Type B pancreatic cell (in vitro differentiated cells): ENCODE data around the gene RAPGEF5. TPM values are rescaled to one million over a fixed set of nuclear protein-coding genes. Genes with fewer than 3 reads are reported as not detected.

Source experiments
- DNase-seq: peaks from one replicate; pipeline ENCODE4 v3.0.0; 2021; ENCODE audit warnings: mixed read lengths; ENCODE audit not compliant: unreplicated experiment; ENCODE audit errors: extremely low spot score
- H3K27ac Mint-ChIP-seq: 2 replicates; pipeline ENCODE4 v1.8.0; 2021; ENCODE audit warnings: mild to moderate bottlenecking, mixed read lengths
- H3K27me3 Mint-ChIP-seq: 2 replicates; pipeline ENCODE4 v1.8.0; 2021; ENCODE audit warnings: mixed read lengths
- H3K36me3 Mint-ChIP-seq: 2 replicates; pipeline ENCODE4 v1.8.0; 2021; ENCODE audit warnings: mixed read lengths
- H3K4me1 Mint-ChIP-seq: one replicate; pipeline ENCODE4 v1.8.0; 2021; ENCODE audit warnings: mixed read lengths; ENCODE audit not compliant: unreplicated experiment
- H3K4me3 Mint-ChIP-seq: 2 replicates; pipeline ENCODE4 v1.8.0; 2021; ENCODE audit warnings: mild to moderate bottlenecking, mixed read lengths
- H3K9me3 Mint-ChIP-seq: 2 replicates; pipeline ENCODE4 v1.8.0; 2021; ENCODE audit warnings: mixed read lengths
- CTCF ChIP-seq: fragments of 200-600 bp; sonication (generic); conservative IDR thresholded peaks from 2 replicates; pipeline ENCODE4 v1.5.0; 2021; ENCODE audit warnings: antibody characterized with exemption, mild to moderate bottlenecking
- total RNA-seq: library from RNA; stranded (reverse); gene quantifications from 2 replicates; pipeline ENCODE4 v1.2.1, GENCODE V29; 2021; ENCODE audit warnings: low replicate concordance

The RAPGEF5 gene
- total RNA-seq, 1 donor from 2014 or later: 13.3 TPM

- H3K9me3 Mint-ChIP-seq: peaks cover 6% of the 10 kb centered on the region
- peaks cover 30% of the 10 kb centered on the region for H3K4me1 Mint-ChIP-seq
- H3K27ac Mint-ChIP-seq: no peak overlapping the region
- H3K27me3 Mint-ChIP-seq: no peaks in the 10 kb centered on the region
- no peak overlapping the region for H3K4me3 Mint-ChIP-seq
- no peak for TF ChIP-seq CTCF
- no peak for DNase-seq
- H3K36me3 Mint-ChIP-seq: no peaks in the 10 kb centered on the region
These were observed 151.3 kb downstream of the RAPGEF5 start for GRCh38 chr7:22205631-22206030.

GRCh38 chr7:22204312-22204711 is 152.6 kb downstream of the RAPGEF5 start:
- DNase-seq: no peak
- H3K27ac Mint-ChIP-seq: peak overlapping the region; percentile 46
- peaks cover 6% of the 10 kb centered on the region for H3K9me3 Mint-ChIP-seq
- H3K27me3 Mint-ChIP-seq: no peaks in the 10 kb centered on the region
- H3K4me1 Mint-ChIP-seq: peaks cover 31% of the 10 kb centered on the region
- H3K36me3 Mint-ChIP-seq: no peaks in the 10 kb centered on the region
- no peak for TF ChIP-seq CTCF
- no peak overlapping the region for H3K4me3 Mint-ChIP-seq

- Mint-ChIP-seq H3K27me3 (no peaks in the 10 kb centered on the region), H3K4me1 (peaks cover 21% of the 10 kb centered on the region), H3K4me3 (no peak overlapping the region), H3K9me3 (peaks cover 6% of the 10 kb centered on the region), H3K36me3 (no peaks in the 10 kb centered on the region), H3K27ac (no peak overlapping the region)
- no peak for DNase-seq
- TF ChIP-seq CTCF: no peak
These were observed 154.8 kb downstream of the RAPGEF5 start for GRCh38 chr7:22202141-22202540.

- no peak overlapping the region for H3K27ac Mint-ChIP-seq
- TF ChIP-seq CTCF: no peak
- peaks cover 28% of the 10 kb centered on the region for H3K4me1 Mint-ChIP-seq
- no peak overlapping the region for H3K4me3 Mint-ChIP-seq
- DNase-seq: no peak
- H3K27me3 Mint-ChIP-seq: no peaks in the 10 kb centered on the region
- peaks cover 6% of the 10 kb centered on the region for H3K9me3 Mint-ChIP-seq
- no peaks in the 10 kb centered on the region for H3K36me3 Mint-ChIP-seq
These were observed 155.6 kb downstream of the RAPGEF5 start for GRCh38 chr7:22201186-22201880.

GRCh38 chr7:22200777-22201176 is 156.2 kb downstream of the RAPGEF5 start:
- peaks cover 30% of the 10 kb centered on the region for H3K4me1 Mint-ChIP-seq
- H3K27ac Mint-ChIP-seq: no peak overlapping the region
- no peaks in the 10 kb centered on the region for H3K36me3 Mint-ChIP-seq
- no peak overlapping the region for H3K4me3 Mint-ChIP-seq
- no peak for DNase-seq
- H3K9me3 Mint-ChIP-seq: peaks cover 6% of the 10 kb centered on the region
- no peaks in the 10 kb centered on the region for H3K27me3 Mint-ChIP-seq
- no peak for TF ChIP-seq CTCF
